GM12878 (cell line): ENCODE data around the gene TMEM167A. TPM values are rescaled to one million over a fixed set of nuclear protein-coding genes. Genes with fewer than 3 reads are reported as not detected.

Experiments used
- ATAC-seq: fragments of 200-7000 bp; cut with Tn5 transposase; 3 replicates; pipeline ENCODE4 v1.9.1; 2020; ENCODE audit warnings: mild to moderate bottlenecking, moderate library complexity
- BruUV-seq: library from RNA; stranded (reverse); fragments of 400-500 nt; replicated peaks from 2 replicates; lab custom pipeline; 2021; lab: Mats Ljungman, UMichigan
- CTCF ChIA-PET: fragments of 300-600 bp; sonication (Branson Sonifier 250); formaldehyde crosslinking; extraction: SDS; loops from one replicate; lab custom pipeline; 2021; ENCODE audit warnings: inconsistent platforms; lab: Yijun Ruan, JAX
- POLR2A ChIA-PET: fragments of 350-600 bp; formaldehyde crosslinking; extraction: SDS; loops from one replicate; lab custom pipeline; 2021; ENCODE audit warnings: inconsistent platforms; lab: Charles Lee
- RAD21 ChIA-PET: fragments of 300-600 bp; sonication (Branson Sonifier 250); formaldehyde crosslinking; loops from one replicate; lab custom pipeline; 2023; ENCODE audit warnings: antibody characterized with exemption; ENCODE audit not compliant: unreplicated experiment; lab: Charles Lee
- SMC1A ChIA-PET: fragments of 300-600 bp; sonication (Branson Sonifier 250); formaldehyde crosslinking; loops from one replicate; lab custom pipeline; 2023; ENCODE audit not compliant: unreplicated experiment, uncharacterized antibody; lab: Charles Lee
- DNase-seq: peaks from one replicate; pipeline ENCODE4 v3.0.0-alpha.2; 2011; ENCODE audit warnings: low read depth, low spot score
- FAIRE-seq: peaks from 3 replicates; lab custom pipeline; 2011; peaks lifted over from hg19 to GRCh38; lab: Jason Lieb, UNC
- H2AFZ ChIP-seq: 2 replicates; pipeline ENCODE4 v1.6.0; 2011; ENCODE audit warnings: low read depth, low read length, control low read depth; ENCODE audit not compliant: control insufficient read depth
- H3K27ac ChIP-seq: 2 replicates; pipeline ENCODE4 v1.5.1; 2011; ENCODE audit warnings: control low read depth; ENCODE audit not compliant: control insufficient read depth, insufficient read depth
- H3K27me3 ChIP-seq, 2 experiments: replicated peaks in 1 of 2; 2 replicates each; pipeline versions ENCODE4 v1.6.0 to v1.6.1; 2011; ENCODE audit warnings: low read length in 1 of 2; ENCODE audit not compliant: control insufficient read depth in 2 of 2, insufficient read depth in 2 of 2
- H3K36me3 ChIP-seq, 2 experiments: 2 replicates each; pipeline ENCODE4 v1.5.1; 2011; ENCODE audit warnings: low read length in 1 of 2; ENCODE audit not compliant: control insufficient read depth in 2 of 2, insufficient read depth in 2 of 2
- H3K4me1 ChIP-seq: 2 replicates; pipeline ENCODE4 v1.6.1; 2011; ENCODE audit warnings: mild to moderate bottlenecking, low read length, moderate library complexity, mixed read lengths; ENCODE audit not compliant: control insufficient read depth, insufficient read depth
- H3K4me2 ChIP-seq: 2 replicates; pipeline ENCODE4 v1.6.0; 2011; ENCODE audit warnings: control low read depth; ENCODE audit not compliant: control insufficient read depth, insufficient read depth
- H3K4me3 ChIP-seq: fragments of 200-600 bp; sonication (generic); 2 replicates; pipeline ENCODE4 v1.5.1; 2016
- H3K79me2 ChIP-seq: 2 replicates; pipeline ENCODE4 v1.6.0; 2011; ENCODE audit warnings: low read length; ENCODE audit not compliant: control insufficient read depth, insufficient read depth
- H3K9ac ChIP-seq: 2 replicates; pipeline ENCODE4 v1.8.0; 2011; ENCODE audit warnings: low read length, control low read depth, mixed read lengths; ENCODE audit not compliant: control insufficient read depth, insufficient read depth
- H3K9me3 ChIP-seq: replicated peaks from 3 replicates; pipeline ENCODE4 v1.5.1; 2011; ENCODE audit warnings: mild to moderate bottlenecking, low read length; ENCODE audit not compliant: control insufficient read depth, insufficient read depth
- H4K20me1 ChIP-seq: 2 replicates; pipeline ENCODE4 v1.6.0; 2011; ENCODE audit not compliant: control insufficient read depth, insufficient read depth
- ATF7 ChIP-seq: fragments of 450-650 bp; IDR thresholded peaks from 2 replicates; pipeline ENCODE4 v1.6.1; 2016; ENCODE audit warnings: low read depth, mild to moderate bottlenecking
- CHD2 ChIP-seq: IDR thresholded peaks from 2 replicates; pipeline ENCODE4 v1.6.1; 2011; ENCODE audit warnings: low read depth, low read length, improper control_type of control experiment, borderline replicate concordance
- HDAC2 ChIP-seq: fragments of 200-600 bp; sonication (generic); IDR thresholded peaks from 2 replicates; pipeline ENCODE4 v1.6.1; 2017
- IKZF2 ChIP-seq, 2 experiments: fragments of 450-650 bp; IDR thresholded peaks; 2 replicates each; pipeline ENCODE4 v1.6.1; 2017; ENCODE audit warnings: mild to moderate bottlenecking in 2 of 2, moderate library complexity in 2 of 2
- KAT2A ChIP-seq: conservative IDR thresholded peaks from 2 replicates; pipeline ENCODE4 v1.6.1; 2011; ENCODE audit warnings: low read depth, low read length; ENCODE audit not compliant: control insufficient read depth
- MEF2B ChIP-seq: fragments of 450-650 bp; IDR thresholded peaks from 2 replicates; pipeline ENCODE4 v1.6.1; 2018; ENCODE audit warnings: mild to moderate bottlenecking, moderate library complexity; ENCODE audit not compliant: partially characterized antibody, poor library complexity, severe bottlenecking
- NBN ChIP-seq: fragments of 450-650 bp; IDR thresholded peaks from 2 replicates; pipeline ENCODE4 v1.6.1; 2016
- POLR2AphosphoS2 ChIP-seq: IDR thresholded peaks from 2 replicates; pipeline ENCODE4 v1.6.1; 2011; ENCODE audit warnings: low read depth, mild to moderate bottlenecking, low read length, improper control_type of control experiment, moderate library complexity
- SMC3 ChIP-seq: IDR thresholded peaks from 2 replicates; pipeline ENCODE4 v1.6.1; 2011; ENCODE audit warnings: low read length, improper control_type of control experiment, borderline replicate concordance
- SP1 ChIP-seq: IDR thresholded peaks from one replicate; pipeline ENCODE4 v1.6.1; 2011; ENCODE audit warnings: low read depth, low read length
- ZBTB33 ChIP-seq: fragments of 450-650 bp; IDR thresholded peaks from 2 replicates; pipeline ENCODE4 v1.6.1; 2017; ENCODE audit warnings: mild to moderate bottlenecking
- ZBTB40 ChIP-seq: fragments of 450-650 bp; IDR thresholded peaks from 2 replicates; pipeline ENCODE4 v1.6.1; 2016; ENCODE audit warnings: mild to moderate bottlenecking, moderate library complexity, borderline replicate concordance
- WGBS: methylation state at CpG from one replicate; pipeline ENCODE4 v1.1.6; 2016; ENCODE audit warnings: low lambda C conversion rate; ENCODE audit not compliant: insufficient replicate concordance, insufficient coverage; ENCODE audit errors: missing lambda C conversion rate; 5-methylcytosine and 5-hydroxymethylcytosine counted together
- in situ Hi-C: fragments of 300-500 bp; cut with MboI; formaldehyde crosslinking; loops from 9 replicates; pipeline ENCODE4 v1.14.3; 2018; ENCODE audit warnings: mixed read lengths
- intact Hi-C: fragments of 100-400 bp; cut with micrococcal nuclease; formaldehyde crosslinking; loops from one replicate; pipeline ENCODE4 v1.14.2; 2022; ENCODE audit not compliant: unreplicated experiment
- polyA plus RNA-seq, 11 experiments: library from polyadenylated mRNA; depleted of rRNA in 4 of 11; unstranded in 6 of 11; stranded (reverse) in 5 of 11; fragments of >200 nt; fragmentation: Nextera tagmentation in 4 of 11; fragmentation: Illumina TruSeq in 1 of 11; extraction: Ambion mirVana in 4 of 11; extraction: Trizol in 1 of 11; gene quantifications; 1 replicate in 1 of 11; 2 replicates in 10 of 11; pipeline versions ENCODE4 v1.2.1 to v1.2.3, GENCODE V29; 2011 to 2016; ENCODE audit warnings: inconsistent platforms in 2 of 11, missing spikeins in 2 of 11, low read depth in 1 of 11
- total RNA-seq, 4 experiments: library from RNA; depleted of rRNA in 3 of 4; stranded (reverse); fragments of >200 nt in 3 of 4; fragmentation: Illumina TruSeq in 1 of 4; extraction: Trizol in 1 of 4; gene quantifications; 2 replicates each; pipeline versions ENCODE4 v1.2.1 to v1.2.3, GENCODE V29; 2013 to 2021
- TF ChIP-seq, protein P1 (sequence below): fragments of 450-650 bp; conservative IDR thresholded peaks from 2 replicates; pipeline ENCODE4 v1.6.1; 2017; ENCODE audit warnings: mild to moderate bottlenecking, moderate library complexity

The TMEM167A gene
- total and polyA plus RNA-seq, 10 of the 15 experiments (the other 5 are each of a cell fraction or from before 2014, with no cell fraction given) = 29.5 to 363 (median 85.6) TPM

GRCh38 chr5:83126501-83126900, 49.3 kb upstream of the TMEM167A start:
- Histone ChIP-seq H4K20me1 (no peaks in the 10 kb centered on the region), H3K9ac (no peak overlapping the region), H3K9me3 (no peaks in the 10 kb centered on the region), H3K4me1 (no peaks in the 10 kb centered on the region), H3K4me3 (no peak overlapping the region), H3K36me3 (no peaks in the 10 kb centered on the region), H3K4me2 (no peak overlapping the region), H3K27me3 (no peaks in the 10 kb centered on the region), H2AFZ (no peak overlapping the region), H3K79me2 (no peaks in the 10 kb centered on the region), H3K27ac (no peak overlapping the region)
- WGBS = 70% methylated on average over 2 of the region's 2 CpGs
- SMC1A ChIA-PET = no interaction called here
- CTCF ChIA-PET = no interaction called here
- ATAC-seq (no peak), FAIRE-seq (no peak), DNase-seq (no peak)
- in situ Hi-C loops = no loop called here
- POLR2A ChIA-PET = no interaction called here
- intact Hi-C loops = no loop called here
- RAD21 ChIA-PET = no interaction called here
- BruUV-seq = no TSS peak
- TF ChIP-seq IKZF2 (IDR thresholded peaks at IDR 0.05) (no peak), HDAC2 (no peak), ZBTB40 (no peak), NBN (no peak), CHD2 (no peak), KAT2A (no peak), POLR2AphosphoS2 (no peak), ZBTB33 (no peak), SP1 (no peak), MEF2B (no peak), ATF7 (no peak), SMC3 (no peak)
- TF ChIP-seq, protein P1, sequence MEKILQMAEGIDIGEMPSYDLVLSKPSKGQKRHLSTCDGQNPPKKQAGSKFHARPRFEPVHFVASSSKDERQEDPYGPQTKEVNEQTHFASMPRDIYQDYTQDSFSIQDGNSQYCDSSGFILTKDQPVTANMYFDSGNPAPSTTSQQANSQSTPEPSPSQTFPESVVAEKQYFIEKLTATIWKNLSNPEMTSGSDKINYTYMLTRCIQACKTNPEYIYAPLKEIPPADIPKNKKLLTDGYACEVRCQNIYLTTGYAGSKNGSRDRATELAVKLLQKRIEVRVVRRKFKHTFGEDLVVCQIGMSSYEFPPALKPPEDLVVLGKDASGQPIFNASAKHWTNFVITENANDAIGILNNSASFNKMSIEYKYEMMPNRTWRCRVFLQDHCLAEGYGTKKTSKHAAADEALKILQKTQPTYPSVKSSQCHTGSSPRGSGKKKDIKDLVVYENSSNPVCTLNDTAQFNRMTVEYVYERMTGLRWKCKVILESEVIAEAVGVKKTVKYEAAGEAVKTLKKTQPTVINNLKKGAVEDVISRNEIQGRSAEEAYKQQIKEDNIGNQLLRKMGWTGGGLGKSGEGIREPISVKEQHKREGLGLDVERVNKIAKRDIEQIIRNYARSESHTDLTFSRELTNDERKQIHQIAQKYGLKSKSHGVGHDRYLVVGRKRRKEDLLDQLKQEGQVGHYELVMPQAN = no peak
